ENCODE measurements around the gene ETHE1. TPM values are rescaled to one million over a fixed set of nuclear protein-coding genes. Genes with fewer than 3 reads are reported as not detected.

The ETHE1 gene
- total and polyA plus RNA-seq, 2 of the 8 experiments (the other 6 are each of a cell fraction or from before 2014, with no cell fraction given) = 19.9 to 96.0 TPM

GRCh38 chr19:43474986-43475705, 51.9 kb downstream of the ETHE1 start:
- Histone ChIP-seq H3K4me2 (ENCODE audit: insufficient read depth in 1 of 2, low read depth in 2 of 2, low read length in 2 of 2) (peak overlapping the region; percentile 71 to 74), H3K79me1 (ENCODE audit: low read depth, low read length) (no peaks in the 10 kb centered on the region), H2AK5ac (ENCODE audit: low read depth, low read length) (no peak overlapping the region), H3K14ac (ENCODE audit: insufficient read length) (no peak overlapping the region), H3K4me1 (replicated peaks in 1 of 4; ENCODE audit: control insufficient read depth in 3 of 4, insufficient read depth in 4 of 4, low read length in 3 of 4) (peaks cover 0 to 2% (median 0%) of the 10 kb centered on the region in 4 experiments; a peak in 3 of 7 replicates), H3K23ac (ENCODE audit: insufficient read length) (no peak overlapping the region), H4K20me1 (replicated peaks in 1 of 2; ENCODE audit: control insufficient read depth in 1 of 2, insufficient read depth in 2 of 2, low read length in 2 of 2) (no peaks in the 10 kb centered on the region), H3K9ac (replicated peaks in 1 of 4; ENCODE audit: extremely low read depth in 1 of 4, low read depth in 3 of 4, low read length in 3 of 4) (peak overlapping the region in 2 of 4 experiments; percentile 26 to 58; a peak in 4 of 7 replicates), H2BK5ac (ENCODE audit: low read depth, low read length) (no peak overlapping the region), H2BK120ac (replicated peaks; ENCODE audit: low read depth, low read length) (no peak overlapping the region), H3K56ac (replicated peaks; ENCODE audit: insufficient read length, low read depth, low read length) (no peak overlapping the region), H3K27ac (ENCODE audit: low read depth, low read length) (no peak overlapping the region), H3K36me3 (ENCODE audit: control insufficient read depth in 2 of 4, insufficient read depth in 4 of 4, low read length in 3 of 4) (no peaks in the 10 kb centered on the region), H3K4me3 (ENCODE audit: extremely low read depth in 1 of 4, insufficient read depth in 2 of 4, low read depth in 3 of 4, low read length in 4 of 4) (peak overlapping the region; percentile 30 to 55 (median 40); a peak in 7 of 8 replicates), H3K9me3 (ENCODE audit: insufficient read depth in 2 of 2, low read depth in 1 of 2, low read length in 1 of 2) (no peaks in the 10 kb centered on the region), H3K23me2 (ENCODE audit: low read depth, low read length) (0 out of 2 replicates have a peak, but pooled peaks cover 3% of the 10 kb centered on the region), H3K79me2 (ENCODE audit: control insufficient read depth in 1 of 2, insufficient read depth in 2 of 2, low read length in 2 of 2) (no peaks in the 10 kb centered on the region), H3K4ac (replicated peaks; ENCODE audit: insufficient read length, low read depth, low read length) (no peak overlapping the region), H4K5ac (ENCODE audit: insufficient read length, low read depth, low read length) (peak overlapping the region; percentile 47), H2AFZ (ENCODE audit: low read length) (peak overlapping the region; percentile 95), H2BK20ac (ENCODE audit: low read length) (no peak overlapping the region), H3K27me3 (replicated peaks in 1 of 4; ENCODE audit: control insufficient read depth in 3 of 4, extremely low read depth in 1 of 4, insufficient read depth in 3 of 4, low read length in 3 of 4) (no peaks in the 10 kb centered on the region; a peak in 3 of 7 replicates), H2BK12ac (ENCODE audit: low read depth, low read length) (no peak overlapping the region), H4K91ac (replicated peaks; ENCODE audit: insufficient read length, low read length) (peak overlapping the region; percentile 44), H4K8ac (ENCODE audit: extremely low read depth, insufficient read depth, low read length) (peak overlapping the region; percentile 96; the same call in 1 of the 2 replicates), H3K18ac (ENCODE audit: extremely low read depth, low read length) (peak overlapping the region; percentile 93), H2BK15ac (ENCODE audit: low read length) (no peak overlapping the region)
- DNase-seq (ENCODE audit: low read depth in 1 of 2, low spot score in 2 of 2) (peak; percentile 84 to 100), FAIRE-seq (no peak)
- WGBS, 2 experiments (ENCODE audit: extremely low coverage in 1 of 2, insufficient coverage in 1 of 2, insufficient read length in 1 of 2, insufficient replicate concordance in 2 of 2, low coverage in 1 of 2, low lambda C conversion rate in 2 of 2, missing lambda C conversion rate in 1 of 2) = 10% methylated on average over 33 of the region's 46 CpGs; no CpG with 5 or more reads in 1 of the 2 experiments
- POLR2A ChIA-PET (ENCODE audit: partially characterized antibody) = interaction anchor here (0.9 to 3.1 kb wide), 6 partner anchors 11 to 1614 kb away, joined by 3 to 23 read pairs (median 3); partner anchors contain the start of gene LYPD3
- CTCF ChIA-PET (ENCODE audit: partially characterized antibody) = interaction anchor here (0.7 to 1.8 kb wide), 3 partner anchors 15 to 44 kb away, joined by 3 to 7 read pairs (median 4); no protein-coding TSS in a partner anchor
- TF ChIP-seq KDM1A (IDR thresholded peaks at IDR 0.05; ENCODE audit: borderline replicate concordance, low read length) = no peak
- TF ChIP-seq CBX5 (IDR thresholded peaks at IDR 0.05; ENCODE audit: low read depth, low read length) = no peak
- TF ChIP-seq TAF7 (optimal IDR thresholded peaks at IDR 0.05; ENCODE audit: borderline replicate concordance, low read depth, low read length) = no peak
- TF ChIP-seq POLR2AphosphoS5 (IDR thresholded peaks at IDR 0.05; ENCODE audit: low read depth, low read length) = peak; percentile 70
- no peak for TF ChIP-seq RNF2 (IDR thresholded peaks at IDR 0.05; ENCODE audit: borderline replicate concordance, low read depth, low read length, missing control alignments, poor library complexity, severe bottlenecking)
- TF ChIP-seq BACH1 (IDR thresholded peaks at IDR 0.05; ENCODE audit: low read length) = no peak
- no peak for TF ChIP-seq RFX5 (IDR thresholded peaks at IDR 0.05; ENCODE audit: borderline replicate concordance, low read depth, low read length)
- TF ChIP-seq CEBPB (IDR thresholded peaks at IDR 0.05; ENCODE audit: low read depth, low read length) = no peak
- TF ChIP-seq TBP (IDR thresholded peaks at IDR 0.05; ENCODE audit: low read depth, low read length) = no peak
- no peak for TF ChIP-seq FOSL1 (IDR thresholded peaks at IDR 0.05; ENCODE audit: insufficient read depth, low read depth, low read length)
- no peak for TF ChIP-seq SIX5 (IDR thresholded peaks at IDR 0.05; ENCODE audit: low read depth, low read length)
- no peak for TF ChIP-seq SIN3A (conservative IDR thresholded peaks at IDR 0.05 in 1 of 2, IDR thresholded peaks at IDR 0.05 in 1 of 2; ENCODE audit: low read depth in 1 of 2, low read length in 2 of 2)

Measured in H1 (cell line).